ENCODE data around the gene DCAF11. TPM values are rescaled to one million over a fixed set of nuclear protein-coding genes. Genes with fewer than 3 reads are reported as not detected.
A peak's percentile ranks its signal among the peaks of the same experiment; 100 is the strongest.

Gene DCAF11
- total and polyA plus RNA-seq, 2 donors (not counting 1 experiment from before 2014, with no cell fraction given): 64.5 to 96.3 TPM

GRCh38 chr14:24122416-24122815 is 7.8 kb downstream of the DCAF11 start:
- no peaks in the 10 kb centered on the region for H3K27me3 Mint-ChIP-seq
- peak overlapping the region; percentile 91 for H3K27ac Mint-ChIP-seq
- H3K4me2 ChIP-seq (replicated peaks; ENCODE audit: low read depth, low read length, poor library complexity, severe bottlenecking): peak overlapping the region; percentile 10
- no peaks in the 10 kb centered on the region for H4K20me1 ChIP-seq (ENCODE audit: control insufficient read depth, insufficient read depth, low read length, poor library complexity, severe bottlenecking)
- WGBS (ENCODE audit: insufficient coverage): no CpG with 5 or more reads among the region's 4 CpGs
- peaks cover 25 to 26% of the 10 kb centered on the region in 2 donors for H3K4me1 ChIP-seq (ENCODE audit: control insufficient read depth in 2 of 2, insufficient read depth in 2 of 2, low read length in 2 of 2)
- intact Hi-C loops (cut with micrococcal nuclease): no loop called here
- H2AFZ ChIP-seq (ENCODE audit: insufficient read depth, low read depth, low read length, poor library complexity, severe bottlenecking): no peak overlapping the region
- H3K36me3 ChIP-seq (replicated peaks in 1 of 2; ENCODE audit: control extremely low read depth in 1 of 2, control insufficient read depth in 1 of 2, extremely low read depth in 1 of 2, insufficient read depth in 2 of 2, low read length in 1 of 2): peaks cover 8 to 50% of the 10 kb centered on the region in 2 experiments
- H3K27ac ChIP-seq (ENCODE audit: low read length in 2 of 2): peak overlapping the region in 1 of 2 donors; percentile 92
- no peak overlapping the region for H3K9ac ChIP-seq (ENCODE audit: low read length)
- no peaks in the 10 kb centered on the region for H3K9me3 ChIP-seq (ENCODE audit: control extremely low read depth in 1 of 3, control insufficient read depth in 2 of 3, insufficient read depth in 1 of 3, low read length in 2 of 3)
- H3K4me1 Mint-ChIP-seq: peaks cover 31% of the 10 kb centered on the region
- no peaks in the 10 kb centered on the region for H3K9me3 Mint-ChIP-seq (ENCODE audit: insufficient read depth)
- TF ChIP-seq EZH2 (IDR thresholded peaks at IDR 0.05; ENCODE audit: borderline replicate concordance, insufficient read depth, low read depth, low read length, poor library complexity, severe bottlenecking): no peak
- no peak for TF ChIP-seq CTCF (IDR thresholded peaks at IDR 0.05)
- DNase-seq: no peak
- peak overlapping the region; percentile 11 for H3K4me3 Mint-ChIP-seq
- CTCF ChIA-PET: interaction anchor here (1.1 kb wide), 1 partner anchor 19 kb away, joined by 3 read pairs; the partner anchor contains the start of gene EMC9
- H3K79me2 ChIP-seq (ENCODE audit: control insufficient read depth, insufficient read depth, low read length): peaks cover 7% of the 10 kb centered on the region
- ATAC-seq (ENCODE audit: low read depth): peak; percentile 72
- POLR2A ChIA-PET: interaction anchor here (0.7 to 1.3 kb wide), 3 partner anchors 8 to 24 kb away, joined by 3 to 11 read pairs (median 10); partner anchors contain the start of genes DCAF11, NRL, PSME1 and PSME2
- no peaks in the 10 kb centered on the region for H3K27me3 ChIP-seq (replicated peaks in 1 of 4; ENCODE audit: control extremely low read depth in 1 of 4, control insufficient read depth in 3 of 4, insufficient read depth in 4 of 4, low read length in 3 of 4)
- H3K4me3 ChIP-seq (ENCODE audit: control extremely low read depth in 1 of 5, extremely low read depth in 1 of 5, insufficient read depth in 1 of 5, low read depth in 2 of 5, low read length in 4 of 5): no peak overlapping the region

GRCh38 chr14:24122898-24123297 is 8.3 kb downstream of the DCAF11 start:
- no peak overlapping the region for H2AFZ ChIP-seq (ENCODE audit: insufficient read depth, low read depth, low read length, poor library complexity, severe bottlenecking)
- H4K20me1 ChIP-seq (ENCODE audit: control insufficient read depth, insufficient read depth, low read length, poor library complexity, severe bottlenecking): no peaks in the 10 kb centered on the region
- H3K9ac ChIP-seq (ENCODE audit: low read length): no peak overlapping the region
- Mint-ChIP-seq H3K27ac (peak overlapping the region; percentile 91), H3K27me3 (no peaks in the 10 kb centered on the region), H3K4me1 (peaks cover 32% of the 10 kb centered on the region), H3K4me3 (no peak overlapping the region), H3K9me3 (ENCODE audit: insufficient read depth) (no peaks in the 10 kb centered on the region)
- no peak for TF ChIP-seq EZH2 (IDR thresholded peaks at IDR 0.05; ENCODE audit: borderline replicate concordance, insufficient read depth, low read depth, low read length, poor library complexity, severe bottlenecking)
- no peak for TF ChIP-seq CTCF (IDR thresholded peaks at IDR 0.05)
- H3K27me3 ChIP-seq (replicated peaks in 1 of 4; ENCODE audit: control extremely low read depth in 1 of 4, control insufficient read depth in 3 of 4, insufficient read depth in 4 of 4, low read length in 3 of 4): no peaks in the 10 kb centered on the region
- peaks cover 8 to 45% of the 10 kb centered on the region in 2 experiments for H3K36me3 ChIP-seq (replicated peaks in 1 of 2; ENCODE audit: control extremely low read depth in 1 of 2, control insufficient read depth in 1 of 2, extremely low read depth in 1 of 2, insufficient read depth in 2 of 2, low read length in 1 of 2)
- ChIA-PET POLR2A (interaction anchor here (0.7 to 1.3 kb wide), 2 partner anchors 8 to 13 kb away, joined by 3 to 10 read pairs; partner anchors contain the start of genes DCAF11, NRL and PSME1), CTCF (interaction anchor here (1.1 kb wide), 1 partner anchor 19 kb away, joined by 3 read pairs; the partner anchor contains the start of gene EMC9)
- H3K27ac ChIP-seq (ENCODE audit: low read length in 2 of 2): peak overlapping the region; percentile 30 to 92
- peak overlapping the region; percentile 57 for H3K4me2 ChIP-seq (replicated peaks; ENCODE audit: low read depth, low read length, poor library complexity, severe bottlenecking)
- no peak for DNase-seq
- H3K4me3 ChIP-seq (ENCODE audit: control extremely low read depth in 1 of 5, extremely low read depth in 1 of 5, insufficient read depth in 1 of 5, low read depth in 2 of 5, low read length in 4 of 5): no peak overlapping the region
- ATAC-seq (ENCODE audit: low read depth): no peak
- whole genome bisulfite sequencing (ENCODE audit: insufficient coverage): 96% methylated on average over 8 of the region's 8 CpGs
- H3K9me3 ChIP-seq (ENCODE audit: control extremely low read depth in 1 of 3, control insufficient read depth in 2 of 3, insufficient read depth in 1 of 3, low read length in 2 of 3): no peaks in the 10 kb centered on the region
- intact Hi-C loops (cut with micrococcal nuclease): no loop called here
- H3K79me2 ChIP-seq (ENCODE audit: control insufficient read depth, insufficient read depth, low read length): peaks cover 4% of the 10 kb centered on the region
- peaks cover 30 to 31% of the 10 kb centered on the region in 2 donors for H3K4me1 ChIP-seq (ENCODE audit: control insufficient read depth in 2 of 2, insufficient read depth in 2 of 2, low read length in 2 of 2)
